SK-N-SH treated with all-trans-retinoic acid at 6 μM for 48 hours (cell line): ENCODE results near the gene RBM22.
"Not testable (repeated sequence)": the region's sequence is repeated elsewhere in the genome, so short reads cannot be mapped to it uniquely, and the experiment has no call there.

ENCODE experiments used
- RARB ChIP-seq: fragments of 250-450 bp; sonication (Bioruptor Pico); IDR thresholded peaks from 2 replicates; pipeline ENCODE4 v1.8.0; 2021; ENCODE audit warnings: mild to moderate bottlenecking, moderate library complexity
- ZNF70 ChIP-seq: fragments of 450-650 bp; formaldehyde crosslinking; IDR thresholded peaks from 2 replicates; pipeline ENCODE4 v1.5.0; 2020; ENCODE audit warnings: mild to moderate bottlenecking, moderate library complexity
- TF ChIP-seq, protein P1 (sequence below): fragments of 250-450 bp; sonication (Bioruptor Pico); IDR thresholded peaks from 2 replicates; pipeline ENCODE4 v1.8.0; 2020; ENCODE audit warnings: mild to moderate bottlenecking, moderate library complexity, borderline replicate concordance
- TF ChIP-seq, protein P2 (sequence below): fragments of 250-450 bp; sonication (Bioruptor Pico); IDR thresholded peaks from 2 replicates; pipeline ENCODE4 v1.8.0; 2021; ENCODE audit warnings: low read depth, mild to moderate bottlenecking, moderate library complexity, borderline replicate concordance

DNA sequence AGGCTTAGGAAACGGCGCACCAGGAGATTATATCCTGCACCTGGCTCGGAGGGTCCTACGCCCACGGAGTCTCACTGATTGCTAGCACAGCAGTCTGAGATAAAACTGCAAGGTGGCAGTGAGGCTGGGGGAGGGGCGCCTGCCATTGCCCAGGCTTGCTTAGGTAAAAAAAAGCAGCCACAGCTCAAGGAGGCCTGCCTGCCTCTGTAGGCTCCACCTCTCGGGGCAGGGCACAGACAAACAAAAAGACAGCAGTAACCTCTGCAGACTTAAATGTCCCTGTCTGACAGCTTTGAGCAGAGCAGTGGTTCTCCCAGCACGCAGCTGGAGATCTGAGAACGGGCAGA is 42.3 kb upstream of the RBM22 start:
- TF ChIP-seq RARB, ZNF70 (CRISPR knock-in tag): not testable (repeated sequence)
- TF ChIP-seq, protein P1, sequence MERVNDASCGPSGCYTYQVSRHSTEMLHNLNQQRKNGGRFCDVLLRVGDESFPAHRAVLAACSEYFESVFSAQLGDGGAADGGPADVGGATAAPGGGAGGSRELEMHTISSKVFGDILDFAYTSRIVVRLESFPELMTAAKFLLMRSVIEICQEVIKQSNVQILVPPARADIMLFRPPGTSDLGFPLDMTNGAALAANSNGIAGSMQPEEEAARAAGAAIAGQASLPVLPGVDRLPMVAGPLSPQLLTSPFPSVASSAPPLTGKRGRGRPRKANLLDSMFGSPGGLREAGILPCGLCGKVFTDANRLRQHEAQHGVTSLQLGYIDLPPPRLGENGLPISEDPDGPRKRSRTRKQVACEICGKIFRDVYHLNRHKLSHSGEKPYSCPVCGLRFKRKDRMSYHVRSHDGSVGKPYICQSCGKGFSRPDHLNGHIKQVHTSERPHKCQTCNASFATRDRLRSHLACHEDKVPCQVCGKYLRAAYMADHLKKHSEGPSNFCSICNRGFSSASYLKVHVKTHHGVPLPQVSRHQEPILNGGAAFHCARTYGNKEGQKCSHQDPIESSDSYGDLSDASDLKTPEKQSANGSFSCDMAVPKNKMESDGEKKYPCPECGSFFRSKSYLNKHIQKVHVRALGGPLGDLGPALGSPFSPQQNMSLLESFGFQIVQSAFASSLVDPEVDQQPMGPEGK (CRISPR knock-in tag): not testable (repeated sequence)
- TF ChIP-seq, protein P2, sequence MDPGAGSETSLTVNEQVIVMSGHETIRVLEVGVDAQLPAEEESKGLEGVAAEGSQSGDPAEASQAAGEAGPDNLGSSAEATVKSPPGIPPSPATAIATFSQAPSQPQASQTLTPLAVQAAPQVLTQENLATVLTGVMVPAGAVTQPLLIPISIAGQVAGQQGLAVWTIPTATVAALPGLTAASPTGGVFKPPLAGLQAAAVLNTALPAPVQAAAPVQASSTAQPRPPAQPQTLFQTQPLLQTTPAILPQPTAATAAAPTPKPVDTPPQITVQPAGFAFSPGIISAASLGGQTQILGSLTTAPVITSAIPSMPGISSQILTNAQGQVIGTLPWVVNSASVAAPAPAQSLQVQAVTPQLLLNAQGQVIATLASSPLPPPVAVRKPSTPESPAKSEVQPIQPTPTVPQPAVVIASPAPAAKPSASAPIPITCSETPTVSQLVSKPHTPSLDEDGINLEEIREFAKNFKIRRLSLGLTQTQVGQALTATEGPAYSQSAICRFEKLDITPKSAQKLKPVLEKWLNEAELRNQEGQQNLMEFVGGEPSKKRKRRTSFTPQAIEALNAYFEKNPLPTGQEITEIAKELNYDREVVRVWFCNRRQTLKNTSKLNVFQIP: not testable (repeated sequence)
